Gastrocnemius medialis (tissue), 4 donors: ENCODE data around the gene RAB2B. TPM values are rescaled to one million over a fixed set of nuclear protein-coding genes. Genes with fewer than 3 reads are reported as not detected.

Experiments used
- ATAC-seq, 2 donors: fragments of 150-250 bp; one replicate each; pipeline ENCODE4 v1.9.1; 2016
- DNase-seq, 2 donors: peaks; one replicate each; pipeline ENCODE4 v3.0.0-alpha.2; 2019
- H3K27ac ChIP-seq, 4 donors: fragments of 200-600 bp; sonication (generic); 1 replicate in 1 of 4; 2 replicates in 3 of 4; pipeline ENCODE4 v1.5.1; 2016 to 2018; ENCODE audit warnings: mild to moderate bottlenecking in 2 of 4, moderate library complexity in 1 of 4
- H3K27me3 ChIP-seq, 3 donors: fragments of 200-600 bp; sonication (generic) in 2 of 3; 1 replicate in 1 of 3; 2 replicates in 2 of 3; pipeline versions ENCODE4 v1.5.1 to v1.6.0; 2016 to 2019; ENCODE audit warnings: mild to moderate bottlenecking in 1 of 3, moderate library complexity in 1 of 3
- H3K36me3 ChIP-seq, 2 donors: fragments of 200-600 bp; sonication (generic) in 1 of 2; one replicate each; pipeline ENCODE4 v1.5.1; 2017 to 2018
- H3K4me1 ChIP-seq, 2 donors: fragments of 200-600 bp; sonication (generic) in 1 of 2; one replicate each; pipeline ENCODE4 v1.5.1; 2016 to 2017; ENCODE audit warnings: mild to moderate bottlenecking in 2 of 2
- H3K4me3 ChIP-seq, 4 donors: fragments of 200-600 bp; sonication (generic) in 3 of 4; 1 replicate in 1 of 4; 2 replicates in 3 of 4; pipeline ENCODE4 v1.5.1; 2016 to 2019; ENCODE audit warnings: mild to moderate bottlenecking in 2 of 4
- H3K9me3 ChIP-seq, 3 donors: fragments of 200-600 bp; sonication (generic) in 2 of 3; 1 replicate in 1 of 3; 2 replicates in 2 of 3; pipeline ENCODE4 v1.5.1; 2016 to 2019
- POLR2A ChIP-seq, 2 donors: fragments of 450-650 bp; IDR thresholded peaks; one replicate each; pipeline ENCODE4 v1.6.1; 2017; ENCODE audit warnings: antibody characterized with exemption in 2 of 2, mild to moderate bottlenecking in 2 of 2, moderate library complexity in 2 of 2
- in situ Hi-C, 4 donors: fragments of 200-750 bp; cut with MboI; loops; one replicate each; pipeline versions ENCODE4 v1.15.0 to v1.8.0; 2017; ENCODE audit warnings: low sequenced_read_pairs in 4 of 4
- intact Hi-C: fragments of 100-400 bp; cut with DNase I; formaldehyde crosslinking; loops from one replicate; pipeline ENCODE4 v1.15.1; 2023; ENCODE audit warnings: low total_unique reads
- total RNA-seq, 4 donors: library from RNA; depleted of rRNA; stranded (reverse); fragments of >200 nt; gene quantifications; one replicate each; pipeline versions ENCODE4 v1.1.0 to v1.2.3, GENCODE V29; 2016
- TF ChIP-seq, protein P1 (sequence below), 5 experiments: fragments of 450-650 bp in 3 of 5; fragments of 200-600 bp in 2 of 5; sonication (generic) in 2 of 5; IDR thresholded peaks in 4 of 5; conservative IDR thresholded peaks in 1 of 5; 1 replicate in 4 of 5; 2 replicates in 1 of 5; pipeline ENCODE4 v1.5.1; 2016 to 2019; ENCODE audit warnings: antibody characterized with exemption in 5 of 5, mild to moderate bottlenecking in 3 of 5, moderate library complexity in 3 of 5

The RAB2B gene
- total RNA-seq, 4 donors from 2014 or later, result 4.8 to 13.6 (median 8.0) TPM

DNA sequence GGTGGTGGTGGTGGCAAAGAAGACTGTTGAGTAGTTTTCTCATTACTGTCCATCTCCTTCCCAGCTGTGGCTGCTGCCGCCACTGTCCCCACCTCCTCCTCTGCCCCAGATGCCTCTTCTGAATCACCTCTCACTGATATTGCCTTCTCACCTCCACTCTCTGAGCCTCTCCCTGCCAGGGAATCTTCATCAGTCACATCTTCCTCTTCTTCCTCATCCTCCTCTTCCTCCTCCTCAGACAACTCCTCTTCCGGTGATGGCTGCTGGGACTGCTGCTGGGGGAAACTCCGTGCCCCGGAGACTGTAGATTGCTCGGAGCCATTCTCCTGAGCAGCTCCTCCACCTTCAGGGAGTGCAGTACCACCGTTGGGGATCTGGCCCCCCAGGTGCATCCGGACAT lies 46.4 kb upstream of the RAB2B start:
- peaks cover 0 to 6% (median 0%) of the 10 kb centered on the region in 3 donors for H3K27me3 ChIP-seq
- H3K36me3 ChIP-seq, result no peaks in the 10 kb centered on the region
- no peak overlapping the region for H3K4me3 ChIP-seq
- H3K4me1 ChIP-seq, result peaks cover 0 to 5% of the 10 kb centered on the region in 2 donors
- DNase-seq (no peak), ATAC-seq (no peak)
- in situ Hi-C loops, result no loop called here
- intact Hi-C loops, result no loop called here
- TF ChIP-seq, protein P1, sequence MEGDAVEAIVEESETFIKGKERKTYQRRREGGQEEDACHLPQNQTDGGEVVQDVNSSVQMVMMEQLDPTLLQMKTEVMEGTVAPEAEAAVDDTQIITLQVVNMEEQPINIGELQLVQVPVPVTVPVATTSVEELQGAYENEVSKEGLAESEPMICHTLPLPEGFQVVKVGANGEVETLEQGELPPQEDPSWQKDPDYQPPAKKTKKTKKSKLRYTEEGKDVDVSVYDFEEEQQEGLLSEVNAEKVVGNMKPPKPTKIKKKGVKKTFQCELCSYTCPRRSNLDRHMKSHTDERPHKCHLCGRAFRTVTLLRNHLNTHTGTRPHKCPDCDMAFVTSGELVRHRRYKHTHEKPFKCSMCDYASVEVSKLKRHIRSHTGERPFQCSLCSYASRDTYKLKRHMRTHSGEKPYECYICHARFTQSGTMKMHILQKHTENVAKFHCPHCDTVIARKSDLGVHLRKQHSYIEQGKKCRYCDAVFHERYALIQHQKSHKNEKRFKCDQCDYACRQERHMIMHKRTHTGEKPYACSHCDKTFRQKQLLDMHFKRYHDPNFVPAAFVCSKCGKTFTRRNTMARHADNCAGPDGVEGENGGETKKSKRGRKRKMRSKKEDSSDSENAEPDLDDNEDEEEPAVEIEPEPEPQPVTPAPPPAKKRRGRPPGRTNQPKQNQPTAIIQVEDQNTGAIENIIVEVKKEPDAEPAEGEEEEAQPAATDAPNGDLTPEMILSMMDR (IDR thresholded peaks at IDR 0.05 in 4 of 5, conservative IDR thresholded peaks at IDR 0.05 in 1 of 5), result no peak
- no peak for TF ChIP-seq POLR2A (IDR thresholded peaks at IDR 0.05)
- H3K27ac ChIP-seq, result no peak overlapping the region
- H3K9me3 ChIP-seq, result no peaks in the 10 kb centered on the region

DNA sequence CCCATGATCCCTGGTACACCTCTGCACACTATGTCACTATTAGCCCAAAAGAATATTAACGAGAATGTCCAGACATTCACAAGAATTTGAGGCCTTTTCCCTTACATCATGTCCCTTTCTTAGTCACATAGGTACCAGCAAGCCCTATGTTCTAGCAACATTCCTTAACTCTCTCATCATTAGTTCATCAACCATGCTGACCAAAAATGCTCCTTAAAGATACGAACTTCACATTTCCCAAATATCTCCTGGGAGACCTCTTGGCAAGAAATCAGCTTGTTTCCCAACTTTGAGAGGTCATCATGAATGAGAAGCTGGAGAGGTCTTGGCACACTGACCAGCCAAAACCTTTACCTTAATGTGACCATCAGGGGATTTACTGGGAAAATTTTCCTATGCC lies 44.7 kb upstream of the RAB2B start:
- H3K4me3 ChIP-seq, result no peak overlapping the region
- H3K36me3 ChIP-seq, result no peaks in the 10 kb centered on the region
- ATAC-seq (no peak), DNase-seq (no peak)
- in situ Hi-C loops (no loop called here), intact Hi-C loops (no loop called here)
- peaks cover 0 to 1% of the 10 kb centered on the region in 2 donors for H3K4me1 ChIP-seq
- TF ChIP-seq, protein P1 (IDR thresholded peaks at IDR 0.05 in 4 of 5, conservative IDR thresholded peaks at IDR 0.05 in 1 of 5), result no peak
- no peak for TF ChIP-seq POLR2A (IDR thresholded peaks at IDR 0.05)
- H3K27me3 ChIP-seq, result peaks cover 0 to under 1% (median 0%) of the 10 kb centered on the region in 3 donors
- H3K27ac ChIP-seq, result no peak overlapping the region
- H3K9me3 ChIP-seq, result no peaks in the 10 kb centered on the region

DNA sequence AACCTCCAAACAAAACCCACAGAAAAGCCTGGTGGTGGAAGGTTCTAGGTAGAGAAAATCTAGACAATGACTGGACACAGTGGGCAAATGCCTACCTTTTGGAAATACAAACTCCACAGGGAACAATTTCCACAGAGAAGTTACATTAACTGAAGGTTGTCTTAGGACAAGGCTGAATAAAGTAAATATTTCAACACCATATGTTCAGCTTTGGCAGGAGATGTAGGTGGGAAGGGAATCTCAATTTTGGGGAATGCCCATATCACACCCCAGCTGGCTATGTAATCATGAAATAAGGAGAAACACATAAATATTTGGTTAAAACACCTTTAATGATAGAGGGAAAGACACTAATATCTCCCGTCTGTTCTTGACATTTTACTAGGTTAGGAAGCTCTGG lies 44.0 kb upstream of the RAB2B start:
- H3K36me3 ChIP-seq, result no peaks in the 10 kb centered on the region
- H3K4me1 ChIP-seq, result no peaks in the 10 kb centered on the region
- H3K27ac ChIP-seq, result no peak overlapping the region
- H3K4me3 ChIP-seq, result no peak overlapping the region
- no peak for TF ChIP-seq POLR2A (IDR thresholded peaks at IDR 0.05)
- TF ChIP-seq, protein P1 (IDR thresholded peaks at IDR 0.05 in 4 of 5, conservative IDR thresholded peaks at IDR 0.05 in 1 of 5), result no peak
- DNase-seq (no peak), ATAC-seq (no peak)
- H3K9me3 ChIP-seq, result no peaks in the 10 kb centered on the region
- H3K27me3 ChIP-seq, result no peaks in the 10 kb centered on the region
- in situ Hi-C loops (no loop called here), intact Hi-C loops (no loop called here)

DNA sequence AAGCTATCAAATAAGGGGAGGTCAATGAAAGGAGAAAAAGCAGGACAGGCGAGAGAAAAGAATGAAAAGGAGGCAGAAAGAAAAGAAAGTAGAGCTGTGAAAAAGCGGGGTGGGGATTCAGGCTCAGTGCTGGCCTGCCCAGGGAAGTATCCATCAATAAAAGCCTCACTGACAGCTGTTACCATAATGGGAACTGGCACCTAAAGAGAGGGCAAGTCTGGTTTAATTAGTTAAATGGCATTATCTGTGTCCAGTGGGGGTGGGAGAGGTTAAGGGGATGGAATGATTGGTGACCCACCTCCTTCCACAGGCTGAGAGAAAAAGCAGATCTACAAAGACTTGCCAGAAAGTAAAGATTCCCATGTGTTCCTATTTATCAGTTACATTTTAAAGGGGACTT lies 42.0 kb upstream of the RAB2B start:
- in situ Hi-C loops (no loop called here), intact Hi-C loops (loop anchor here (10.0 kb wide), 1 partner anchor 254 kb away; the partner anchor contains the start of gene HNRNPC)

More for the DNA sequence above, 42.0 kb upstream of the RAB2B start:
- DNase-seq (no peak), ATAC-seq (no peak)
- no peak overlapping the region for H3K27ac ChIP-seq
- H3K4me1 ChIP-seq, result no peaks in the 10 kb centered on the region
- H3K36me3 ChIP-seq, result no peaks in the 10 kb centered on the region
- no peak overlapping the region for H3K4me3 ChIP-seq
- H3K9me3 ChIP-seq, result no peaks in the 10 kb centered on the region
- TF ChIP-seq, protein P1 (IDR thresholded peaks at IDR 0.05 in 4 of 5, conservative IDR thresholded peaks at IDR 0.05 in 1 of 5), result no peak
- no peak for TF ChIP-seq POLR2A (IDR thresholded peaks at IDR 0.05)
- H3K27me3 ChIP-seq, result no peaks in the 10 kb centered on the region
